Measurements from ENCODE around the gene VPS29. TPM values are rescaled to one million over a fixed set of nuclear protein-coding genes. Genes with fewer than 3 reads are reported as not detected.

The VPS29 gene
- polyA plus RNA-seq, 1 of the 3 experiments (the other 2 are of a cell fraction): 110 TPM

DNA sequence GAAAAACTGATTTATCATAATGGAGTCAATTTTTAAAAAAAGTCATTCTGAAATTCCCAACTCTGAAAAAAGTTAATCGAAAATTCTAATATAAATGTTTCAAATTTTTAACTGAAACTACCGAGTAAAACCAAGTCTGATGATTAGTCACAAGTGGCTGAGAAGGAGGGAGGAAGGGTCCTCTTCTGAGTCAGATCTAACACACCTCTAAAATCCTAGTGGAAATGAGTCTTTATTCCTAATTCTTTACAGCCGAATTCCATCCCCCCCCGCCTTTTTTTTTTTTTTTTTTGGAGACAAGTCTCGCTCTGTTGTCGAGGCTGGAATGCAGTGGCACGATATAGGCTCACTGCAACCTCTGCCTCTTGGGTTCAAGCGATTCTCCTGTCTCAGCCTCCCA, 38.1 kb upstream of the VPS29 start:
- H3K4me3 ChIP-seq (ENCODE audit: low read depth in 2 of 2, low read length in 1 of 2): no peak overlapping the region
- no peak for DNase-seq
- H3F3A ChIP-seq (replicated peaks; ENCODE audit: insufficient read depth): peaks cover 13% of the 10 kb centered on the region
- no peaks in the 10 kb centered on the region for H3K9me2 ChIP-seq
- H3K27ac ChIP-seq (ENCODE audit: low read depth in 2 of 2, low read length in 1 of 2): no peak overlapping the region
- H3K9ac ChIP-seq: no peak overlapping the region
- peaks cover 39 to 43% of the 10 kb centered on the region in 2 experiments for H3K36me3 ChIP-seq (replicated peaks in 1 of 2; ENCODE audit: control insufficient read depth in 1 of 2, insufficient read depth in 2 of 2, low read length in 1 of 2)
- ChIA-PET POLR2A (no interaction called here), CTCF (interaction anchor here (1.2 to 2.1 kb wide), 2 partner anchors 71 to 348 kb away, joined by 4 to 9 read pairs; partner anchors contain the start of genes FAM216A and GPN3)
- no peak overlapping the region for H3K4me2 ChIP-seq
- no peak overlapping the region for H2AFZ ChIP-seq (ENCODE audit: low read depth)
- 68% methylated on average over 8 of the region's 8 CpGs for WGBS (ENCODE audit: low lambda C conversion rate)
- H3K9me3 ChIP-seq: no peaks in the 10 kb centered on the region
- H3K27me3 ChIP-seq (ENCODE audit: insufficient read depth): no peaks in the 10 kb centered on the region
- peaks cover 33% of the 10 kb centered on the region; the same call in 1 of the 2 replicates for H3K79me2 ChIP-seq (ENCODE audit: insufficient read depth)
- TF ChIP-seq, protein P1, sequence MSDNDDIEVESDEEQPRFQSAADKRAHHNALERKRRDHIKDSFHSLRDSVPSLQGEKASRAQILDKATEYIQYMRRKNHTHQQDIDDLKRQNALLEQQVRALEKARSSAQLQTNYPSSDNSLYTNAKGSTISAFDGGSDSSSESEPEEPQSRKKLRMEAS (IDR thresholded peaks at IDR 0.05; ENCODE audit: low read depth): no peak
- peak; percentile 26; the same call in 1 of the 2 replicates for TF ChIP-seq FOSL2 (IDR thresholded peaks at IDR 0.05; ENCODE audit: borderline replicate concordance, low read depth)
- no peak for TF ChIP-seq FOXM1 (IDR thresholded peaks at IDR 0.05; ENCODE audit: low read depth)
- TF ChIP-seq RAD21 (IDR thresholded peaks at IDR 0.05; ENCODE audit: low read length): no peak
- no peak for TF ChIP-seq SIN3A (IDR thresholded peaks at IDR 0.05; ENCODE audit: borderline replicate concordance, low read depth, low read length)
- peaks cover 2 to 4% of the 10 kb centered on the region in 2 experiments; a peak in 2 of 4 replicates for H3K4me1 ChIP-seq (ENCODE audit: control insufficient read depth in 1 of 2, insufficient read depth in 2 of 2, low read depth in 1 of 2, low read length in 1 of 2)
- peaks cover 3% of the 10 kb centered on the region for H4K20me1 ChIP-seq (ENCODE audit: insufficient read depth)

- H3K9me2 ChIP-seq: no peaks in the 10 kb centered on the region
- H3K9ac ChIP-seq: no peak overlapping the region
- no peaks in the 10 kb centered on the region for H3K27me3 ChIP-seq (ENCODE audit: insufficient read depth)
- no peak overlapping the region for H3K4me2 ChIP-seq
- no peaks in the 10 kb centered on the region for H3K9me3 ChIP-seq
- POLR2A ChIA-PET: no interaction called here
- H3K36me3 ChIP-seq (replicated peaks in 1 of 2; ENCODE audit: control insufficient read depth in 1 of 2, insufficient read depth in 2 of 2, low read length in 1 of 2): peaks cover 42 to 43% of the 10 kb centered on the region in 2 experiments
- peaks cover 3% of the 10 kb centered on the region for H3F3A ChIP-seq (replicated peaks; ENCODE audit: insufficient read depth)
- CTCF ChIA-PET: interaction anchor here (0.7 to 2.1 kb wide), 5 partner anchors 61 to 349 kb away, joined by 3 to 9 read pairs (median 4); partner anchors contain the start of genes FAM216A and GPN3
- TF ChIP-seq, protein P2, sequence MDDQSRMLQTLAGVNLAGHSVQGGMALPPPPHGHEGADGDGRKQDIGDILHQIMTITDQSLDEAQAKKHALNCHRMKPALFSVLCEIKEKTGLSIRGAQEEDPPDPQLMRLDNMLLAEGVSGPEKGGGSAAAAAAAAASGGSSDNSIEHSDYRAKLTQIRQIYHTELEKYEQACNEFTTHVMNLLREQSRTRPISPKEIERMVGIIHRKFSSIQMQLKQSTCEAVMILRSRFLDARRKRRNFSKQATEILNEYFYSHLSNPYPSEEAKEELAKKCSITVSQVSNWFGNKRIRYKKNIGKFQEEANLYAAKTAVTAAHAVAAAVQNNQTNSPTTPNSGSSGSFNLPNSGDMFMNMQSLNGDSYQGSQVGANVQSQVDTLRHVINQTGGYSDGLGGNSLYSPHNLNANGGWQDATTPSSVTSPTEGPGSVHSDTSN (IDR thresholded peaks at IDR 0.05): no peak
- TF ChIP-seq TEAD4 (IDR thresholded peaks at IDR 0.05; ENCODE audit: borderline replicate concordance, insufficient read depth) (no peak), NFIC (IDR thresholded peaks at IDR 0.05; ENCODE audit: borderline replicate concordance) (no peak), GATA2 (CRISPR knock-in tag; IDR thresholded peaks at IDR 0.05) (no peak), EP300 (IDR thresholded peaks at IDR 0.05; ENCODE audit: borderline replicate concordance in 1 of 2, low read depth in 1 of 2, low read length in 1 of 2) (no peak), RFX5 (IDR thresholded peaks at IDR 0.05; ENCODE audit: low read length) (no peak), RCOR1 (IDR thresholded peaks at IDR 0.05; ENCODE audit: low read length) (no peak), SIN3A (IDR thresholded peaks at IDR 0.05; ENCODE audit: borderline replicate concordance, low read depth, low read length) (no peak), MXI1 (IDR thresholded peaks at IDR 0.05; ENCODE audit: low read depth, low read length) (no peak), USF2 (IDR thresholded peaks at IDR 0.05; ENCODE audit: borderline replicate concordance, low read depth, low read length) (no peak), EZH2phosphoT487 (IDR thresholded peaks at IDR 0.05; ENCODE audit: borderline replicate concordance, low read depth) (no peak), NRF1 (IDR thresholded peaks at IDR 0.05; ENCODE audit: low read depth, low read length) (no peak), USF1 (IDR thresholded peaks at IDR 0.05; ENCODE audit: borderline replicate concordance, low read depth) (no peak), ELF1 (IDR thresholded peaks at IDR 0.05) (no peak), GABPA (IDR thresholded peaks at IDR 0.05; ENCODE audit: low read depth) (no peak)
- TF ChIP-seq, protein P1 (IDR thresholded peaks at IDR 0.05; ENCODE audit: low read depth): no peak
- H4K20me1 ChIP-seq (ENCODE audit: insufficient read depth): no peaks in the 10 kb centered on the region
- no peak overlapping the region for H2AFZ ChIP-seq (ENCODE audit: low read depth)
- H3K4me3 ChIP-seq (ENCODE audit: low read depth in 2 of 2, low read length in 1 of 2): no peak overlapping the region
- H3K4me1 ChIP-seq (ENCODE audit: control insufficient read depth in 1 of 2, insufficient read depth in 2 of 2, low read depth in 1 of 2, low read length in 1 of 2): peaks cover 0 to 2% of the 10 kb centered on the region in 2 experiments; a peak in 2 of 4 replicates
- no peak for DNase-seq
- 93% methylated on average over 5 of the region's 5 CpGs for WGBS (ENCODE audit: low lambda C conversion rate)
- H3K79me2 ChIP-seq (ENCODE audit: insufficient read depth): peaks cover 37% of the 10 kb centered on the region; the same call in 1 of the 2 replicates
- no peak overlapping the region for H3K27ac ChIP-seq (ENCODE audit: low read depth in 2 of 2, low read length in 1 of 2)
Observed at GRCh38 chr12:110538869-110539622, 37.1 kb upstream of the VPS29 start.
